Measurements from ENCODE around the gene LCN10. TPM values are rescaled to one million over a fixed set of nuclear protein-coding genes. Genes with fewer than 3 reads are reported as not detected.

The LCN10 gene
- total RNA-seq, 1 experiment from 2014 or later: not detected

GRCh38 chr9:136743639-136744211 is 985 bp upstream of the LCN10 start:
- no peak overlapping the region for H3K4me3 Mint-ChIP-seq (ENCODE audit: unreplicated experiment)
- POLR2A ChIA-PET: interaction anchor here (2.5 kb wide), 1 partner anchor 16 kb away, joined by 6 read pairs; no protein-coding TSS in a partner anchor
- no peaks in the 10 kb centered on the region for H3K4me1 Mint-ChIP-seq (ENCODE audit: insufficient read depth, unreplicated experiment)
- intact Hi-C loops (cut with micrococcal nuclease): no loop called here
- no peaks in the 10 kb centered on the region for H3K9me3 Mint-ChIP-seq (ENCODE audit: unreplicated experiment)
- no peak for DNase-seq (ENCODE audit: unreplicated experiment)
- no peak overlapping the region for H3K27ac Mint-ChIP-seq (ENCODE audit: low read depth, unreplicated experiment)
- TF ChIP-seq CTCF (IDR thresholded peaks at IDR 0.05; ENCODE audit: unreplicated experiment): no peak
- no TSS peak for BruUV-seq (replicated peaks)
- CTCF ChIA-PET: no interaction called here
- no peaks in the 10 kb centered on the region for H3K36me3 Mint-ChIP-seq (ENCODE audit: insufficient read depth, unreplicated experiment)
- peaks cover 27% of the 10 kb centered on the region for H3K27me3 Mint-ChIP-seq (ENCODE audit: insufficient read depth, unreplicated experiment)

DNA sequence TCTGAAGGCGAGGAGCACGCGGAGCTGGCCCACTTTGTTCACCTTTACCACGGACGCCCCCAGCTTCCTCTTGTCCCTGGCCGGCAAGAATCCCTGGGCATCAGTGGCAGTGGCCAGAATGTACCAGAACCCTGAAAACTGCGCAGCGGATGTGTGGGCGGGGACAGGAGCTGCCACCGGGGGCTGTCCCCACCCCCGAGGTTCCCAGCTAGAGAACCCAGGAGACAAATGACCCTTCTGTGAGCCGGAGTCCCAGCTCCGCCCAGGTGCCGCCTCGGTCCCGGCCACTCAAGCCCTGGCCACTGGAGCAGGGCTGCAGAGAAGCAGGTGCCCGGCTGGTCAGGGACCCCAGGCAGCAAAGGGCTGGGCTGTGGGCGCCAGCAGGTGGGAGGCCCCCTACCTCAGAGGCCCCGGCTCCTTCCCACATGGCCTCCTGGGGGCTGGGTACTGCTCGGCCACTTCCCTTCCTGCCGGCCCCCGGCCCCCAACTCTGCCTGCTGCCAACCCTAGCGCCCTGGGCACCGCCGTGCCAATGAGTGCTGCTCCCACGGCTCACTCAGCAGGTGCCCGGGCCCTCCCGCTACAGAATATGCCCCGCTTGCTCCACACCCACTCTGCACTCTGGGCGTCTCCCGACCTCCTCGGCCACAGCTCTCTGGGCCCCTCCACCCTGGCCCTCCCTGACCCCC is 713 bp downstream of the LCN10 start:
- H3K27ac Mint-ChIP-seq (ENCODE audit: low read depth, unreplicated experiment): no peak overlapping the region
- BruUV-seq (replicated peaks): no TSS peak
- no peaks in the 10 kb centered on the region for H3K9me3 Mint-ChIP-seq (ENCODE audit: unreplicated experiment)
- TF ChIP-seq CTCF (IDR thresholded peaks at IDR 0.05; ENCODE audit: unreplicated experiment): no peak
- H3K36me3 Mint-ChIP-seq (ENCODE audit: insufficient read depth, unreplicated experiment): no peaks in the 10 kb centered on the region
- no peak for DNase-seq (ENCODE audit: unreplicated experiment)
- intact Hi-C loops (cut with micrococcal nuclease): no loop called here
- H3K4me1 Mint-ChIP-seq (ENCODE audit: insufficient read depth, unreplicated experiment): no peaks in the 10 kb centered on the region
- POLR2A ChIA-PET: no interaction called here
- H3K27me3 Mint-ChIP-seq (ENCODE audit: insufficient read depth, unreplicated experiment): peaks cover 39% of the 10 kb centered on the region
- CTCF ChIA-PET: interaction anchor here (0.8 to 1.0 kb wide), 2 partner anchors 15 to 37 kb away, joined by 3 read pairs; no protein-coding TSS in a partner anchor
- no peak overlapping the region for H3K4me3 Mint-ChIP-seq (ENCODE audit: unreplicated experiment)

GRCh38 chr9:136740971-136741882 is 1.5 kb downstream of the LCN10 start:
- CTCF ChIA-PET: interaction anchor here (0.8 kb wide), 1 partner anchor 38 kb away, joined by 3 read pairs; no protein-coding TSS in a partner anchor
- Mint-ChIP-seq H3K27ac (ENCODE audit: low read depth, unreplicated experiment) (no peak overlapping the region), H3K9me3 (ENCODE audit: unreplicated experiment) (no peaks in the 10 kb centered on the region), H3K4me3 (ENCODE audit: unreplicated experiment) (no peak overlapping the region), H3K36me3 (ENCODE audit: insufficient read depth, unreplicated experiment) (no peaks in the 10 kb centered on the region), H3K4me1 (ENCODE audit: insufficient read depth, unreplicated experiment) (no peaks in the 10 kb centered on the region), H3K27me3 (ENCODE audit: insufficient read depth, unreplicated experiment) (peaks cover 39% of the 10 kb centered on the region)
- DNase-seq (ENCODE audit: unreplicated experiment): no peak
- TF ChIP-seq CTCF (IDR thresholded peaks at IDR 0.05; ENCODE audit: unreplicated experiment): no peak
- BruUV-seq (replicated peaks): no TSS peak
- intact Hi-C loops (cut with micrococcal nuclease): no loop called here
- POLR2A ChIA-PET: no interaction called here

DNA sequence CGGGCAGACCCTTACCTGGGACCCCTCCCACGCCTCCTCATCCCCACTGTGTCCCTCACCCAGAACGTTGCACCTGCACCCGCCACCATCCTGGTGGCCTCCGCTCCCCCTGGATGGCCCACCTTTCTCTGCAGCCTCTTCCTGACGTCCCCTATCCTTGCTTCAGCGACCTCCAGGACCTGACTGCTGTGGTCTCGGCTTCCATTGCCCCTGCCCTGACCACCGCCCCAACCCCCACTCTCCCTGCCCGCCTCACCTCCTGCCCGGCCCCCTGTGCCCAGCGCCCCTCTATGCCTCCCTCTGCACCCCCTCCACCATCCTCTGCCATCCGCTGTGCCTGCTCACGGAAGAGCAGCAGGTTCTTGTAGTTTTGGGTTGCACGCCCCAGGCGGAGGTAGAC is 2.2 kb downstream of the LCN10 start:
- BruUV-seq (replicated peaks): no TSS peak
- Mint-ChIP-seq H3K4me1 (ENCODE audit: insufficient read depth, unreplicated experiment) (no peaks in the 10 kb centered on the region), H3K27ac (ENCODE audit: low read depth, unreplicated experiment) (no peak overlapping the region), H3K4me3 (ENCODE audit: unreplicated experiment) (no peak overlapping the region), H3K9me3 (ENCODE audit: unreplicated experiment) (no peaks in the 10 kb centered on the region), H3K27me3 (ENCODE audit: insufficient read depth, unreplicated experiment) (peaks cover 39% of the 10 kb centered on the region), H3K36me3 (ENCODE audit: insufficient read depth, unreplicated experiment) (no peaks in the 10 kb centered on the region)
- no peak for TF ChIP-seq CTCF (IDR thresholded peaks at IDR 0.05; ENCODE audit: unreplicated experiment)
- no peak for DNase-seq (ENCODE audit: unreplicated experiment)
- POLR2A ChIA-PET: no interaction called here
- intact Hi-C loops (cut with micrococcal nuclease): no loop called here
- CTCF ChIA-PET: no interaction called here
